ENCODE data around the gene TBX15. TPM values are rescaled to one million over a fixed set of nuclear protein-coding genes. Genes with fewer than 3 reads are reported as not detected.

The TBX15 gene
- total and polyA plus RNA-seq, 11 donors, result 0.19 to 1.8 (median 0.63) TPM

GRCh38 chr1:118931876-118932275, 56.3 kb downstream of the TBX15 start:
- Histone ChIP-seq H3K27me3 (no peaks in the 10 kb centered on the region), H3K36me3 (no peaks in the 10 kb centered on the region), H3K4me1 (no peaks in the 10 kb centered on the region), H3K4me3 (no peak overlapping the region), H3K9me3 (no peaks in the 10 kb centered on the region), H3K27ac (no peak overlapping the region)
- intact Hi-C loops (cut with DNase I), result no loop called here
- ATAC-seq, result no peak
- TF ChIP-seq CTCF (IDR thresholded peaks at IDR 0.05) (no peak), POLR2A (IDR thresholded peaks at IDR 0.05) (no peak)
- DNase-seq, result no peak
- WGBS, 4 donors, result 40 to 54% (median 47%) methylated on average over 1 of the region's 1 CpG

- TF ChIP-seq CTCF (IDR thresholded peaks at IDR 0.05), result no peak
- no peak for TF ChIP-seq POLR2A (IDR thresholded peaks at IDR 0.05)
- 45 to 55% (median 51%) methylated on average over 2 of the region's 2 CpGs for WGBS, 4 donors
- H3K27ac ChIP-seq, result no peak overlapping the region
- DNase-seq, result no peak
- H3K4me1 ChIP-seq, result no peaks in the 10 kb centered on the region
- no peaks in the 10 kb centered on the region for H3K27me3 ChIP-seq
- no peaks in the 10 kb centered on the region for H3K9me3 ChIP-seq
- intact Hi-C loops (cut with DNase I), result no loop called here
- ATAC-seq, result no peak
- no peak overlapping the region for H3K4me3 ChIP-seq
- H3K36me3 ChIP-seq, result no peaks in the 10 kb centered on the region
Measured at GRCh38 chr1:118928739-118929554, 59.2 kb downstream of the TBX15 start.

GRCh38 chr1:118927427-118928187, 60.5 kb downstream of the TBX15 start:
- Histone ChIP-seq H3K9me3 (no peaks in the 10 kb centered on the region), H3K36me3 (no peaks in the 10 kb centered on the region), H3K4me3 (no peak overlapping the region), H3K27ac (no peak overlapping the region), H3K4me1 (no peaks in the 10 kb centered on the region), H3K27me3 (no peaks in the 10 kb centered on the region)
- TF ChIP-seq CTCF (IDR thresholded peaks at IDR 0.05) (no peak), POLR2A (IDR thresholded peaks at IDR 0.05) (no peak)
- WGBS, 4 donors, result 59 to 68% (median 65%) methylated on average over 4 of the region's 4 CpGs
- DNase-seq (no peak), ATAC-seq (no peak)
- intact Hi-C loops (cut with DNase I), result no loop called here

- ATAC-seq, result no peak
- H3K27me3 ChIP-seq, result no peaks in the 10 kb centered on the region
- no peaks in the 10 kb centered on the region for H3K9me3 ChIP-seq
- DNase-seq, result no peak
- H3K4me3 ChIP-seq, result no peak overlapping the region
- no peaks in the 10 kb centered on the region for H3K4me1 ChIP-seq
- no peak overlapping the region for H3K27ac ChIP-seq
- TF ChIP-seq POLR2A (IDR thresholded peaks at IDR 0.05) (no peak), CTCF (IDR thresholded peaks at IDR 0.05) (no peak)
- intact Hi-C loops (cut with DNase I), result no loop called here
- H3K36me3 ChIP-seq, result no peaks in the 10 kb centered on the region
Measured at GRCh38 chr1:118926261-118926660, 61.9 kb downstream of the TBX15 start.
